GM20431 (cell line): ENCODE measurements around the gene AK9.

ENCODE experiments used
- in situ Hi-C: fragments of 300-500 bp; cut with MseI, MboI; formaldehyde crosslinking; loops from one replicate; pipeline ENCODE4 v1.15.0; 2020; ENCODE audit warnings: low sequenced_read_pairs; ENCODE audit not compliant: unreplicated experiment

Gene AK9

DNA sequence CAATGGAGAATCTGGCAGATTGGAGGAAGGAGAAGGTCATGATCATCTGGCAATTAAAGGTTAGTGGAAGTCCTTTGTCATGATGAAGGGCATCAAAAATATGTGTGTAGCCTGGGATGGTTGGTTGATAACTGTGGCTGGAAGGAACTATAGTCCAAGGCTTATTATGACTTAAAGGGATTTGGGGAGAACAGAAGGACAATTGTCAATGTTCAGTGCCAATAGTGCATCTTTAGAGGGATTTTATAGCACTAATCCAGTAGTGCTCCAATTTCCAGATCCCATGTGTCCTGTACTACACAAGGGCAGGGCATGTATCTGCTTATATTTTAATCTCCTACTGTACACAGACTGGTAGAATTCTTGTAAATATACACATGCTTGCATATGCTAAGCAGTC is 203.0 kb downstream of the AK9 start:
- in situ Hi-C loops = no loop called here

DNA sequence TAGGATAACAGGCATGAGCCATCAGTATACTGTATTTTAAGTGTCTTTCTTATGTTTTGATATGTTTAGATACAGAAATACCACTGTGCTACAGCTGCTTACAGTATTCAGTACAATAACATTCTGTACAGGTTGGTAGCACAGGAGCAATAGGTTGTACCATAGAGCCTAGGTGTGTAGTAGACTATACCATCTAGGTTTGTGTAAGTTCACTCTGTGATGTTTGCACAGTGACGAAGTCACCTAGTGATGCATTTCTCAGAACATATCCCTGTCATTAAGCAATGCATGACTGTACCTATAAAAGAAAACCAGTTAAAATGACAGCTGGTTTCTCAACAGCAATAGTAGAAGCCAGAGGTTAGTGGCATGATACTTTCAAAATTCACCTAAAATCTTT is 204.9 kb downstream of the AK9 start:
- in situ Hi-C loops = no loop called here

- in situ Hi-C loops = no loop called here
Observed at GRCh38 chr6:109485266-109485935, 205.6 kb downstream of the AK9 start.

DNA sequence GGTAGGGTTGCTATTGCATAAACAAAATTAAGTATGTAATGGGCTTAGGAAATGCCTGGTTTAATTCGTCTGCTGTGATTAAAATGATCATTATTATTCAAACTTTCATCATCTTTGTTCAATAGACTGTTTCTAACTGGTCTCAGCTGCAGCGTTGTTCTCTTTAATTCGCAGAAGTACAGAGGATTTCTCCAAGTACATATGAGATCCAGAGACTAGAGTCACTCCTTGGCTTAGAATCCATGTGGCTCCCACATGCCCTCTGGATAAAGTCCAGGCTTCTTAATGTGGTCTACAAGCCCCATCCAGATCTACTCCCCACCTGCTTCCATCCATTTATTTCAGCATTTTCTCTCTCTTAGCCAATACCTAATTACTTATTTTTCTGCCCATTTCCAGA is 206.9 kb downstream of the AK9 start:
- in situ Hi-C loops = no loop called here

- in situ Hi-C loops = no loop called here
Observed at GRCh38 chr6:109483735-109484057, 207.3 kb downstream of the AK9 start.

- in situ Hi-C loops = no loop called here
Observed at GRCh38 chr6:109482905-109483734, 207.9 kb downstream of the AK9 start, which contains the start of gene ZBTB24. TSS of gene ZBTB24 (minus strand) at chr6:109483219. CDS start at chr6:109482026, 1,193 bp downstream.

DNA sequence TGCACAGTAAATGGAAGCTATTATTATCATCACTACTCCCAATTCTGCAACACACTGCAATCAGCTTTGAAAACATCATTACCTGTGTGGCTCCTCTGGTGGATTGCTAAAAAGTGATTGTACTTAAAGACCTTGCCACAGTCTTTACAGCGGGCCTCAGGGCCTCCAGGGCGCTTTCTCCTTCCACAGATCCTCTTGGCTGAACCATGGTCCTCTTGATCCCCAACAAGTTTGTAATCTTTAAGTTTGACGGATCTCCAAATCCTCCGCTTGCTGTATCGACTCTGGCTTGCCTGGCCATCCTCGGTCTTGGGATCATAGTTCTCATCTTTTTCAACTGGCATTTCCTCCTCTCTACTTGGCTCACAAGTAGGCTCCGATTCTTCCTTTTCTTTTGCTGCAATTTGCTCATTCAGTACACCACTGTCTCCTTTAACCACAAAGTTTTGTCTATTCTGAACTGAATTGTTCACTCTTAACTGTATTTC is 210.0 kb downstream of the AK9 start:
- in situ Hi-C loops = no loop called here

DNA sequence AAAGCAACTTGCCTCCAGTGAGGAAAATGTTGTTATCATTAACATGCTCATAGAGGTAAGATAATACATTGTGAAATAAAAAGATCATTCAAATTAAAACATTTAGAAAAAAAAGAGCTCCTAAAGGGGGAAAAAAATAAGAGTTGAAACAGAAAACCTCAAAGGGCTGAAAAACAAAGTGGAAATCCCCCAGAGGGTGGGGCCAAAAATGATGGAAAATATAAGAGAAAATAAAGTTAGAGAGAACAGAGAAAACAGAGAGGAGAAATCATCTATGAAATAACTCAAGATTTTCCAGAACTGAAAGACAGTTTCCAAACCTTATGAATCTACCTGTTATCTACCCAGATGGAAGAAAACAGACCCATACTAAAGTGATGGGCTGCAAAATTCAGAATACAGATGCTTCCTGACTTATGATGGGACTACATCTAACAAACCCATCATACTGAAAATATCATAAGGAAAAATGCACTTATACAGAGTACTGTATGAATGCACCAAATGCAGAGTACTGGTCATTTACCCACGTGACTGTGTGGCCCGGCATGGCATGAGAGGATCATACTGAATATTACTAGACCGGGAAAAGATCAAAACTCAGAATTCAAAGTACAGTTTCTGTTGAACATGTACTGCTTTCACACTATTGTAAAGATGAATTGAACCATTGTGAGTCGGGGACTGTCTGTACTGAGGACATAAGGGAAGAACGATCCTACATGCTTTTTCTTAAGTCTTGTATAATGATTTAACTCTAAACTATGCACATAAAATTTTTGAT is 212.0 kb downstream of the AK9 start:
- in situ Hi-C loops = no loop called here

GRCh38 chr6:109478222-109478805 is 212.7 kb downstream of the AK9 start:
- in situ Hi-C loops = no loop called here

DNA sequence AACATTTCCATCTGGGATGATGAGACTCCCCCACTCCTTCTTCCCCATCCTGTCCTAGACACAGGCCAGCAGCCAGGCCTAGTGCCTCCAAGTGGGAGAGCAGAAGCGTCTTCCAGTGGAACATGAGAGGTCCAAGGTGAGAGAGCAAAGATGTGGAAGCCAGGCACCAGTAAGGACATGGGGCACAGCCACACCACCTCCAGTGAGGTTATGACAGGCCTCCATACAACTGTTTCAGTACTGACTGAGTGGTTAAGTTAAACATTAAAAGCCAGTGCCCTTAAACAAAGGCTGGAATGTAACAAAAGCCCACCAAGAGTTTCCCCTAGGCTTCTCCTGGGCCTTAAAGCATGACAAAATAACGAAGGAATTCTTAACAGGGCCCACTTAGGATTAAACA is 213.3 kb downstream of the AK9 start:
- in situ Hi-C loops = no loop called here

GRCh38 chr6:109477184-109477583 is 213.8 kb downstream of the AK9 start:
- in situ Hi-C loops = no loop called here

DNA sequence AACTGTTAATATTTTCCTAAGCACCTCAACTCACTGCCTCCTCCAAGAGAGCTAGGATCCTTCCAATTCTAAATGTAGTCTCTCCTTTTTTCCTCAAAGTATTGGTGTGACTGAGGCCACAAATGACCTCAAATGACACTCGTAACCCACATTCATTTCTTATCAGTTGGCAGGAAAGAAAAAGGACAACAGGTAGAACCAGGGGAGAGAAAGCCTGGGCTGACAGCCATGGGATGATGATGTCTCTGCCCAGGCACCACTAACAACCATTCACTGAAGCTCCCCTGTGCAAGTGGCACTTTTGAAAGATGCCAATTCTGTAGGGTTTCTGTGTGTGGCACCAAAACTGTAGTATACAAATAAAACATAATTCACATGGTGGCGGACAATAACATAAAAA is 215.4 kb downstream of the AK9 start:
- in situ Hi-C loops = no loop called here

DNA sequence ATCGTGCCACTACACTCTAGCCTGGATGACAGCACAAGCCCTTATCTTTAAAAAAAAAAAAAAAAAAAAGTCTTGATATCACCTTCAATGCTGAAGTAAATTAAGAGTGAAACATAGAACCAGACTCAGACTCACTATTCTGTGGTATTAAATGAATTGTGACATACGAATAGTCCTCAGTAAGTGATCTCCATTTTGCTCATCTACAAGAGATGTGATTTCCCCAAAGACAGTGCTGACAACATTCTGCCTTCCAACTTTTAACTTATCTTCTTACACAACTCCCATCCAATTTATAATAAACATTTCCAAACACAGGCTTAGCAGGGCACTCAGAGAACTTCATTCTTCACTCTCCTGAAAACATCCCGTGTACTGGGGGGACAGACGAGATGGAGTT is 216.0 kb downstream of the AK9 start:
- in situ Hi-C loops = no loop called here

- in situ Hi-C loops = no loop called here
Observed at GRCh38 chr6:109473120-109473519, 217.9 kb downstream of the AK9 start.

DNA sequence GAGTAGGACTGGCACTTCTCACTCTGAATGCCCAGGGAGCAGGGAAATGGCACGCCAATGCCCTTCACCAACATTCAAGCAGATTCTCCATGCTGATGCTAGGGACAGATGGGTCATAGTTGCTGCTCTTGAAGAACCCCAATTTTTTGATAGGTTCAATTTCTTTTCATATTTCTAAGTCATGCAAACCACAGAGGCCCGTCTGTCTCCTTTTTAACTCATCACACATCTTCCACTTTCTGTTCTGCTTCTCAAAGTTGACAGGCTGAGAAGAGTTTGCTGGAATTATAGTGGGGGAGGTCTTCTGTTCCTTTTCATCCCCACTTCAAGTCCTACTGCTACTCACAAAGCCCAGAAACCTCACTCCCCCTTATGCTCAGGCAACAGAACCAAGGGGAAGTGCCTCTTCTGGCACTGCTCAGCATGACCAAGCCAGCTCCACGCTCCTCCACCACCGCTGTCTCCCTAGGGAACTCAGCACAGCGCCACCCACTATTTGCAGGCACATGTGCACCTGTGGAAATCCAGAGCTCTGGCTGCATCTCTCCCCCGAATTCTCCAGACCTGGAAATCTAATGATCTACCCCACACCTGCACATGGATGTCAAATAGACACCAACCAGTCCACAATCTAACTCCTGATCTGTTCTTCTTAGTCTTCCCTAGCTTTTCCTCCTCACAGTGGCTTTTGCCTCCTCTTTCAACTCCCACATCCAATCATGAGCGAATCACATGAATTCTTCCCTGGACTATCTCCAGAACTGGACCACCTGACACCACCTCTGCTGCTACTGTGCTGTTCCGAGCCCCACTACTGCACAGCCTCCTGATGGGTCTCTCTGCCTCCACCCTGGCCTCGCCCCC is 218.6 kb downstream of the AK9 start:
- in situ Hi-C loops = no loop called here

GRCh38 chr6:109471105-109471810 is 219.7 kb downstream of the AK9 start:
- in situ Hi-C loops = no loop called here

- in situ Hi-C loops = no loop called here
Observed at GRCh38 chr6:109469591-109470189, 221.3 kb downstream of the AK9 start.

GRCh38 chr6:109467696-109468095 is 223.3 kb downstream of the AK9 start:
- in situ Hi-C loops = no loop called here
